Brain microvascular endothelial cell (primary cell): Measurements from ENCODE around the gene ADAMTSL3.

Experiments used
- DNase-seq: peaks from one replicate; pipeline ENCODE4 v3.0.0-alpha.2; 2020
- H3K27ac ChIP-seq: fragments of 250-450 bp; sonication (Bioruptor Pico); 2 replicates; pipeline ENCODE4 v1.5.1; 2020; ENCODE audit warnings: mild to moderate bottlenecking, moderate library complexity
- H3K27me3 ChIP-seq: fragments of 250-450 bp; sonication (Bioruptor Pico); replicated peaks from 2 replicates; pipeline ENCODE4 v1.5.1; 2020; ENCODE audit warnings: mild to moderate bottlenecking
- H3K36me3 ChIP-seq: fragments of 250-450 bp; sonication (Bioruptor Pico); replicated peaks from 2 replicates; pipeline ENCODE4 v1.5.1; 2020; ENCODE audit warnings: mild to moderate bottlenecking
- H3K4me3 ChIP-seq: 2 replicates; pipeline ENCODE4 v1.5.1; 2011; ENCODE audit warnings: low read depth, mild to moderate bottlenecking, control low read depth, low read length, moderate library complexity
- in situ Hi-C: cut with HindIII; loops from 2 replicates; pipeline ENCODE4 v1.10.0; 2017; ENCODE audit warnings: low sequenced_read_pairs, low pct_ligation_motif_present
- TF ChIP-seq, protein P1 (sequence below): IDR thresholded peaks from 2 replicates; pipeline ENCODE4 v1.5.1; 2011; ENCODE audit warnings: low read depth, mild to moderate bottlenecking, moderate library complexity, low read length, control low read depth, inconsistent platforms; ENCODE audit errors: missing control alignments

ADAMTSL3 gene

DNA sequence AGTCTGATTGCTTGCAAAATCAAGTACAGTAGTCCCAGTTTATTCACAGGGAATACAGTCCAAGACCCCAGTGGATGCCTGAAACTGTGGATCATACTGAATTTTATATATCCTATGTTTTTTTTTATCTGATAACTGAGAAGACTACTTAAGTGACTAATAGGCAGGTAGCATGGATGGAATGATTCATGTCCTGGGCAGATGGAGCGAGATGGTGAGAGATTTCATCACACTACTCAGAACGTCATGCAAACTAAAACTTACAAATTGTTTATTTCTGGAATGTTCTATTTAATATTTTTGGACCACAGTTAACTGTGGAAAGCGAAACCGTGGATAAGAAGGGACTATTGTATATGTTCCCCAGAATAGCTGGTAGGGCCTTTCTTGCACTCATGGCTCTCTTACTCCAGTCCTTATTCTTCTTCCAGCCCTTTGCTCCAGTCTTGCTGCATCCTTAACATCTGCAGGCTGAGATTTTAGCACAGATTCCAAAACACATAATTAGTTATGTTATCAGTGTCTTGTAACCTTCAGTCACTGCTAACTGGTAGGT, 290.0 kb downstream of the ADAMTSL3 start:
- DNase-seq, result no peak
- Histone ChIP-seq H3K27ac (no peak overlapping the region), H3K4me3 (no peak overlapping the region), H3K27me3 (no peaks in the 10 kb centered on the region), H3K36me3 (no peaks in the 10 kb centered on the region)
- TF ChIP-seq, protein P1, sequence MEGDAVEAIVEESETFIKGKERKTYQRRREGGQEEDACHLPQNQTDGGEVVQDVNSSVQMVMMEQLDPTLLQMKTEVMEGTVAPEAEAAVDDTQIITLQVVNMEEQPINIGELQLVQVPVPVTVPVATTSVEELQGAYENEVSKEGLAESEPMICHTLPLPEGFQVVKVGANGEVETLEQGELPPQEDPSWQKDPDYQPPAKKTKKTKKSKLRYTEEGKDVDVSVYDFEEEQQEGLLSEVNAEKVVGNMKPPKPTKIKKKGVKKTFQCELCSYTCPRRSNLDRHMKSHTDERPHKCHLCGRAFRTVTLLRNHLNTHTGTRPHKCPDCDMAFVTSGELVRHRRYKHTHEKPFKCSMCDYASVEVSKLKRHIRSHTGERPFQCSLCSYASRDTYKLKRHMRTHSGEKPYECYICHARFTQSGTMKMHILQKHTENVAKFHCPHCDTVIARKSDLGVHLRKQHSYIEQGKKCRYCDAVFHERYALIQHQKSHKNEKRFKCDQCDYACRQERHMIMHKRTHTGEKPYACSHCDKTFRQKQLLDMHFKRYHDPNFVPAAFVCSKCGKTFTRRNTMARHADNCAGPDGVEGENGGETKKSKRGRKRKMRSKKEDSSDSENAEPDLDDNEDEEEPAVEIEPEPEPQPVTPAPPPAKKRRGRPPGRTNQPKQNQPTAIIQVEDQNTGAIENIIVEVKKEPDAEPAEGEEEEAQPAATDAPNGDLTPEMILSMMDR, result no peak
- in situ Hi-C loops, result no loop called here

GRCh38 chr15:83947156-83947555, 293.2 kb downstream of the ADAMTSL3 start:
- DNase-seq, result no peak
- in situ Hi-C loops, result no loop called here
- H3K27me3 ChIP-seq, result no peaks in the 10 kb centered on the region
- TF ChIP-seq, protein P1, result no peak
- no peak overlapping the region for H3K27ac ChIP-seq
- H3K36me3 ChIP-seq, result no peaks in the 10 kb centered on the region
- H3K4me3 ChIP-seq, result no peak overlapping the region

GRCh38 chr15:83954506-83954905, 300.6 kb downstream of the ADAMTSL3 start:
- in situ Hi-C loops, result no loop called here
- Histone ChIP-seq H3K27me3 (no peaks in the 10 kb centered on the region), H3K27ac (no peak overlapping the region), H3K36me3 (no peaks in the 10 kb centered on the region), H3K4me3 (no peak overlapping the region)
- TF ChIP-seq, protein P1, result no peak
- no peak for DNase-seq

DNA sequence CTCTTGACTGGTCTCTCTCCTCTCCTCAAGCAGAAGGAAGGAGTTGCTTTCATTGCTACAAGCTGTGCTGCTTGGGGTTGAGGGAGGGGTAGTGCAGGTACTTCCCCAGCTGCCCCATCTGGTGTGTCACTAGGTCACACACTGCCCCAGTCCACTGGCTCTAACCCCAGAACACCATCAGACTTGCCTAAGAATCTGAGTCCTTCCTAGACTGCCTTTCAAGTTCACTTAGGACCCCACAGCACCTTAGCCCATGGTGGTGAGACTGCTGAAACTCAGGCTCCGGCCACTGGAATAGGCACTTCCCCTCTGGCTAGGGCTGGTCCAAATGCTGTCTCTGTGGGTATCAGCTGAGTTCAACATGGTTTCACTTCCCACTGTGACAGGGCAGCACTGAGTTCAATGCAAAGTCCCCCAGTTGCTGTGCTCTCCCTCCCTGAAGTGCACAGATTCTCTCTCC, 301.9 kb downstream of the ADAMTSL3 start:
- TF ChIP-seq, protein P1, result no peak
- Histone ChIP-seq H3K4me3 (no peak overlapping the region), H3K36me3 (no peaks in the 10 kb centered on the region), H3K27ac (no peak overlapping the region), H3K27me3 (no peaks in the 10 kb centered on the region)
- in situ Hi-C loops, result no loop called here
- DNase-seq, result no peak

- in situ Hi-C loops, result no loop called here
- TF ChIP-seq, protein P1, result no peak
- DNase-seq, result no peak
- no peaks in the 10 kb centered on the region for H3K27me3 ChIP-seq
- no peak overlapping the region for H3K4me3 ChIP-seq
- no peak overlapping the region for H3K27ac ChIP-seq
- H3K36me3 ChIP-seq, result no peaks in the 10 kb centered on the region
These were observed 303.0 kb downstream of the ADAMTSL3 start for GRCh38 chr15:83956887-83957286.

GRCh38 chr15:83959477-83959876, 305.6 kb downstream of the ADAMTSL3 start:
- H3K36me3 ChIP-seq, result no peaks in the 10 kb centered on the region
- no peaks in the 10 kb centered on the region for H3K27me3 ChIP-seq
- no peak overlapping the region for H3K4me3 ChIP-seq
- H3K27ac ChIP-seq, result no peak overlapping the region
- TF ChIP-seq, protein P1, result no peak
- in situ Hi-C loops, result no loop called here
- DNase-seq, result no peak
